Measurements from ENCODE around the gene DNAJC4.
A peak's percentile ranks its signal among the peaks of the same experiment; 100 is the strongest.

Gene DNAJC4

GRCh38 chr11:64247729-64248531 is 17.6 kb downstream of the DNAJC4 start:
- no peak for DNase-seq (ENCODE audit: low read depth)
- no peak overlapping the region for H3K4me3 ChIP-seq (ENCODE audit: low read depth, low read length)
- TF ChIP-seq MAX (IDR thresholded peaks at IDR 0.05; ENCODE audit: low read depth, low read length): no peak
- TF ChIP-seq POLR2A (IDR thresholded peaks at IDR 0.05; ENCODE audit: extremely low read depth, insufficient read length): no peak
- TF ChIP-seq CTCF (IDR thresholded peaks at IDR 0.05; ENCODE audit: low read depth, low read length): no peak
- no peak for TF ChIP-seq MYC (IDR thresholded peaks at IDR 0.05; ENCODE audit: low read depth, low read length)

DNA sequence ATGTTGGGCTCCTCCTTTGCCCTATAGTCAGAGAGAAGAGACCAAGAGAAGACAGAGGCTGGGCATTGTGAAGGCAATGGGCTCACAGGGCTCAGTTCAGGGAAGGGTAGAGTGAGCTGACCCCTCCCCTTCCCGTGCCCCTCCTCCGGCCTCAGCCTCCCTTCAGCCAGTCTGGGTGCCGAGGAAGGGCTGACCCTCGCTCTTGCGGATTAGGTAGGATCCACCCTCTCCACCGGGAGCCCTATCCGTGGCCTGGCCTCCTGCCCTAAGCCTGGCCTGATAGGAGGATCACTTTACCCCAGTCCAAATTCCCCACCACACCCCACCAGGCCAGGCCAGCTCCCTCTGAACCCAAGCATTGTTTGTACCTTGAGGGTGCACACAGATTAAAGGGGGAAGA is 18.2 kb downstream of the DNAJC4 start:
- no peak overlapping the region for H3K4me3 ChIP-seq (ENCODE audit: low read depth, low read length)
- TF ChIP-seq MYC (IDR thresholded peaks at IDR 0.05; ENCODE audit: low read depth, low read length) (no peak), MAX (IDR thresholded peaks at IDR 0.05; ENCODE audit: low read depth, low read length) (no peak), POLR2A (IDR thresholded peaks at IDR 0.05; ENCODE audit: extremely low read depth, insufficient read length) (no peak), CTCF (IDR thresholded peaks at IDR 0.05; ENCODE audit: low read depth, low read length) (no peak)
- no peak for DNase-seq (ENCODE audit: low read depth)

GRCh38 chr11:64249038-64249437 is 18.7 kb downstream of the DNAJC4 start:
- no peak for DNase-seq (ENCODE audit: low read depth)
- H3K4me3 ChIP-seq (ENCODE audit: low read depth, low read length): no peak overlapping the region
- TF ChIP-seq CTCF (IDR thresholded peaks at IDR 0.05; ENCODE audit: low read depth, low read length): no peak
- TF ChIP-seq MAX (IDR thresholded peaks at IDR 0.05; ENCODE audit: low read depth, low read length): no peak
- TF ChIP-seq MYC (IDR thresholded peaks at IDR 0.05; ENCODE audit: low read depth, low read length): no peak
- TF ChIP-seq POLR2A (IDR thresholded peaks at IDR 0.05; ENCODE audit: extremely low read depth, insufficient read length): no peak

DNA sequence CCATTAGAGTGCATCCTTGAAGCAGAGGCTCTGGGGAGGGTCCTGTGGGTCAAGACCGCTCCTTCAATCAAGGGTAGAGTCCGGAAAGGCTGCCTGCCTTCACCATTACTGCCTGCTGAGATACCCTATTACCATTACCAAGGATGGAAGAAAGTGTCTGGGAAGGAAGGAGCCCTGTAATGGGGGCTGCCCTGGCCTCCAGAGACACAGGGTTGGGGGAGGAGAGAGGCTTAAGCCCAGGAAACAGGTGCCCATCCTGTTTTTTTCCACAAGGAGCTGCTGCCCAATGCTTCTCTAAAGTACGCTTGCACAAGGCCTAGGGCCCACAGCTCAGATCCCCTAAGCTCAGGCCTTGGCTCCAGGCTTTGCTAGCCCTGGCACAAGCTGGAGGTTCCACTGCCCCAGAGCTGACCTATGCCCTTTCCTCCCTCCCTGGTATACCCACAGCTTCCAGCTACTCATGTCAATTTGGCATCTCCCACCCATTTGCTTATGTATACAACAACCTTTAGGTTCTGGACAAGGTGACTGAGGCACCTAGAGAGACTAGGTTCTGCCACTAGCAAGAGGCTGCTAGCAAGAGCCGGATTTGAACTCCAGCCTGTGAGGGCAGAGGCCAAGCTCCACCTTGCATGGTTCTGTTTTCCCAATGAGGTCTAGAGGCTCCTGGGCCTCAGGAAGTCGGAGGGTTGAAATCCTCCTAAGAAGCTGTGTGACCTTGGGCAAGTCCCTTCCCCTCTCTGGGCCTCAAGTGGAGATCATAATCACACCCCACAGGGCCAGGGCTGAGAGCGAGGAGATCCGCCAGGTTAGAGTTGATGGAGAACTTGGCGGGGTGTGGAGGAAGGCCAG is 19.4 kb downstream of the DNAJC4 start:
- no peak for DNase-seq (ENCODE audit: low read depth)
- no peak for TF ChIP-seq MAX (IDR thresholded peaks at IDR 0.05; ENCODE audit: low read depth, low read length)
- no peak for TF ChIP-seq POLR2A (IDR thresholded peaks at IDR 0.05; ENCODE audit: extremely low read depth, insufficient read length)
- TF ChIP-seq MYC (IDR thresholded peaks at IDR 0.05; ENCODE audit: low read depth, low read length): no peak
- TF ChIP-seq CTCF (IDR thresholded peaks at IDR 0.05; ENCODE audit: low read depth, low read length): no peak
- no peak overlapping the region for H3K4me3 ChIP-seq (ENCODE audit: low read depth, low read length)

DNA sequence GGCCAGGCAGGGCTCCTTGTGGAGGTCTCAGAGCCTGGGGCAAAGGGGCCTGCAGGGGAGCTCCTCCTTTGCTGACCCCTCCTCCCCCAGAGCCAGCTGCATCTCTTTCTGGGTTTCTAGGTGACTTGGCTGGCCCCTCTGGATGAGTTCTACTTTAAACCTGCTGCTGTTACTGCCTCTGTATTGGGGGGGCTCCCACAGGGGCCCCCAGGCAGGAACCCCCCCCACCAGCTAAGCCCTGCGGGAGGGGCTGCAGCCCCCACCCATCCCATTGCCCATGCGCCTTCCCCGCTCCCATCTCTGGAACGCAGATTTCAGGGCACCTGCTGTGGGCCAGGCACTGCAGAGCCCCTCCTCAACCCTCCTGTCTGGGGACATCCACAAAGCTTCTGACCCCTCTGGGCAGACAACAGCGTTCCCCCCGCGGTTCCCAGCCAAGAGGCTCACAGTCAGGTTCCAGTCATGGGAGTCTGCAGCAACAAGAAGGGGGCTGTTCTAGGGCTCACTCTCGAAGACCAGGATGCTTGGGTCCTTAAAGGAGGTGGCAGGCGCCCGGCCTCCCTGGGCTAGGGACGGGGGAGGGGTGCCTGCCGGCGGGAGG is 20.2 kb downstream of the DNAJC4 start:
- no peak overlapping the region for H3K4me3 ChIP-seq (ENCODE audit: low read depth, low read length)
- TF ChIP-seq MYC (IDR thresholded peaks at IDR 0.05; ENCODE audit: low read depth, low read length): no peak
- no peak for TF ChIP-seq POLR2A (IDR thresholded peaks at IDR 0.05; ENCODE audit: extremely low read depth, insufficient read length)
- TF ChIP-seq MAX (IDR thresholded peaks at IDR 0.05; ENCODE audit: low read depth, low read length): no peak; the same call in 1 of the 2 replicates
- no peak for TF ChIP-seq CTCF (IDR thresholded peaks at IDR 0.05; ENCODE audit: low read depth, low read length)
- peak; percentile 68 for DNase-seq (ENCODE audit: low read depth)
